Measurements from ENCODE around the gene SGSM2.

SGSM2 gene

DNA sequence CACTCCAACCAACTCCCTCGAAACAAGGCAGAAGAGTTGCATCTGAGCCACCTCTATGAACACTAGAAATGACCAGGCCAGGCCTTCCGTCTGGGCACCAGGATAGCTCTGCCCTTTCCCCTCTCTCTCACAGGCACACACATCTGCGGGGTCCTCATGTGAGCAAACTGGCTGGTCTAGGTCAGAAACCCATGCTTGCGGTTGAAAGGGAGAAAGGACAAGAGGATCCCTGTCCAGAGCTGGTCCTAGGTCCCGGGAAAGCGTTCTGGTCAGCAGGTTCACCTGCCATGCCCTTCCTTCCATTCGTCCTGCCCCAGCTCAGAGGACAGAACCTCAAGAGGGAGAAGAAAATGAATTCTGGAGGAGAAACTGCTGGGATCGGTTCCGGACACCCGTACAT lies 60.9 kb downstream of the SGSM2 start:
- DNase-seq (ENCODE audit: low read depth, low spot score) = no peak

GRCh38 chr17:2398655-2399571 lies 61.6 kb downstream of the SGSM2 start:
- peak; percentile 26 for DNase-seq (ENCODE audit: low read depth, low spot score)

GRCh38 chr17:2399572-2400473 lies 62.5 kb downstream of the SGSM2 start:
- peak; percentile 83 for DNase-seq (ENCODE audit: low read depth, low spot score)

GRCh38 chr17:2400474-2400866 lies 63.2 kb downstream of the SGSM2 start:
- DNase-seq (ENCODE audit: low read depth, low spot score) = peak; percentile 35

DNA sequence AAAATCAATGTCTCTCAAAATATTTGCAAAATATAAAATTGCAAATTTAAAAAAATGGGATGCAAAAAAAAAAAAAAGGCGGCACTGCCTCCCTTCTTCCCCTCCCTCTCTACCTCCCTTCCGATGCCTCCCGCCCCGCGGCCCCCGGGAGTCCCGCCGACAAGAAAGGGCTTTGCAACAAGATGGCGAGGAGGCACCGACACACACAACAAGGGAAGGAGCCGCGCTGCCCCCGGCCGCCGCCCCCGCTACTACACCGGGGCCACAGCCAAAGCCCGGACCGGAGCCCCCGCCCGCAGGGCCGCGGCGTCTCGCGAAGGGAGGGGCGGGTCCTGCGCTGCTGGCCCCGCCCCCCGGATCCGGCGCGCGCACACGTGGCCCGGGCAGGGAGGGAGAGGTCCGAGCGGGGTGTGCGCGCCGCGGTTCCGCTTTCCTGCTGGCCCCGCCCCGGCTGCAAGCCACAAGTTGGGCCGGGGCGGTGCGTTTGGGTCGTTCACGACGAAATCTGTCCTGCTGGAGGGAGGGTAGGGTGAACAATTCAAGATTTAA lies 63.6 kb downstream of the SGSM2 start, which contains the start of gene MNT:
TSS of gene MNT (minus strand) at position 184 of the 549 bp plus-strand sequence. CDS start 348 bp downstream, outside the sequence.
- peak; percentile 85 for DNase-seq (ENCODE audit: low read depth, low spot score)

GRCh38 chr17:2401426-2402221 lies 64.3 kb downstream of the SGSM2 start:
- peak; percentile 100 for DNase-seq (ENCODE audit: low read depth, low spot score)

DNA sequence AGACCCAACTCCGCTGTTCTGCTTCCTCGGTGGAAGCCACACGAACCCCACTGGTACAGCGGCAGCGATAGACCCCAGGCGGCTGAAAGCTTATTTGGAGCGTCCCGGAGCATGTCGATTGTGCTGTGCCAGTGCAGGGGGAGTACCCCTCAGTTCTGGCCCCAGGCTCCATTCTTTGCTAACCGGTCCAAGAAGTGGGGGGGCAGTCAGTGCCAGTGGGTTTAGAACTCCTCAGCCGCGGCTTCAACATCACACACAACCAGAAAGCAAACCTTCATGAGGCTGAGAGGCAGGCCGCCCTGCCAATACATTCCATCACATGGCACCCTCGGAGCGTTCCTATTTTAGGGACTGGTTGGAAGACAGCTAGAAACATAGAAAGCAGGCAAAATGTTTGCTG lies 65.2 kb downstream of the SGSM2 start:
- DNase-seq (ENCODE audit: low read depth, low spot score) = no peak

DNA sequence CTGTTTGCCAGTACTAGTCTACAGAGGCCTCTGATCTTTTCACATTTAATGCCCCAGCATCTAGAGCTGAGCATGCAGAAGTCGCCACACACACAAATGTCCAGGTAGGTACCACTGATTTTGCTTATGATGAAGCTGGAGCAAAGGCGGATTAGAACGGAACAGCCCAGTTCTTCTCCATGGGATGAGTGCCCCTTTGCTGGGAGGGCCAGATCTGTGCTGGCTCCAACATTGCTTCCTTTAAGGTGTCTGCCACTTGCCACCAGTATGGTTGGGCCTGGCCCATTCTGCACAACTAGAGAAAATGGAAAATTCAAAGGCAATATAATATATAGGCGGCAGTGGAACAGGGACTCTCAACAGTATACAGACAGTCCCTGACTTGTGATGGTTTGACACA lies 65.7 kb downstream of the SGSM2 start:
- DNase-seq (ENCODE audit: low read depth, low spot score) = no peak

DNA sequence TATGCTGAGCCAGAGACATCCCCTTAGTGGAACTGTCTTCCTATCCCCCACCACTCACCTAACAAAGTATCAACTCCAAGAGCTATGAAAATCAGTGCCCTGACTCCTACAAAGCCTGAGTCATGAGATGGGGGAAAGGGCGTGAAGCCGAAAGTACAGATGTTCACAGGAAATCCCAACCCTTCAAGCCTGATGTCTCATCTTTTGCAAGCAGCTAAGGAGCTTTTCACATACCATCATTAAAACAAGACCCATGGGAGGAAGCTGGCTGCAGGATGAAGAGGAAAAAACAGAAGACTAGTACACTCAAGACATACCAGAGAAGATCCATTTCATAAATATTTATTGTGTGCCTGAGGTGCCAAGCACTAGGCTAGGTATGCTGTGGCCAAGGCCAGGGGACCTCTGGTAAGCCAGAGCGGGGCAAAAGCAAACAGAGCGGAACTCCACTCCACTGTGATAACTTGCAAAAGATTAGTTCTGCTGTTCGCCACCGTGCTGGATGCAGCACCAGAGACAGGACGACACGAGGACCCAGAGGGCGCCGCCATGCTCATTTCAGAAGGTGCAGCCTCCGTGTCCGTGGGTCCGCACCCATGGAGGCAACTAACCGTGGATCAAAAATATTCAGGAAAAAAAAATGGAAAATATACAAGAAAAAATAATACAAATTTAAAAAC lies 68.1 kb downstream of the SGSM2 start:
- no peak for DNase-seq (ENCODE audit: low read depth, low spot score)

DNA sequence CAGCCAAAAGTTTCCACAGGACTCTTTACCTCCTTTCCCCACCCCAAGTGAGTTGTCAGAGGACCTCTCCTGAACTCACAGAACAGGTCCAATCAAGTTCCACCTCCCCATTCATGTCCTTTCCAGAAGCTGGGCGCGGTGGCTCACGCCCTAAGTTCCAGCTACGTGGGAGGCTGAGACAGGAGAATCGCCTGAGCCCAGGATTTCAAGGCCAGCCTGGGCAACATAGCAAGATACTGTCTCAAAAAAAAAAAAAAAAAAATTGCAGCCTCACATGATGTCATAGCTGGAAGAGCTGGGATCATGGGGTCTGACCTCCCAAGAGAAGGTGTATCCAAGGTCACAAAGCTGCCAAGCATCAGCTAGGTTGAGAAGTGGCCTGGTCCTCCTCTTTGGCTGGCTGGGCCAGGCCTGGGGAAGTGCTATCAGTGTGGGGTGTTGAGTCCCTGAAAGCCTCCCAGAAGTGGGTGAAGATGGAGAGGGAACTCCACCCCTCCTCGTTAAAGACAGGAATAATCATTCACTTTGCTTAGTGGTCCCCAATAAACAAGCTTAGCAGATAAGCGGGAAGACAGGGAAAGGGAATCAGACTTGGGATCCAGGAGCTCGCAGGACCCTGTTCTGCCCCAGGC lies 69.1 kb downstream of the SGSM2 start:
- DNase-seq (ENCODE audit: low read depth, low spot score) = no peak

- no peak for DNase-seq (ENCODE audit: low read depth, low spot score)
These were observed 69.8 kb downstream of the SGSM2 start for GRCh38 chr17:2406903-2407790.

GRCh38 chr17:2410951-2411350 lies 73.7 kb downstream of the SGSM2 start:
- DNase-seq (ENCODE audit: low read depth, low spot score) = no peak

- DNase-seq (ENCODE audit: low read depth, low spot score) = no peak
These were observed 75.3 kb downstream of the SGSM2 start for GRCh38 chr17:2412561-2413021.

DNA sequence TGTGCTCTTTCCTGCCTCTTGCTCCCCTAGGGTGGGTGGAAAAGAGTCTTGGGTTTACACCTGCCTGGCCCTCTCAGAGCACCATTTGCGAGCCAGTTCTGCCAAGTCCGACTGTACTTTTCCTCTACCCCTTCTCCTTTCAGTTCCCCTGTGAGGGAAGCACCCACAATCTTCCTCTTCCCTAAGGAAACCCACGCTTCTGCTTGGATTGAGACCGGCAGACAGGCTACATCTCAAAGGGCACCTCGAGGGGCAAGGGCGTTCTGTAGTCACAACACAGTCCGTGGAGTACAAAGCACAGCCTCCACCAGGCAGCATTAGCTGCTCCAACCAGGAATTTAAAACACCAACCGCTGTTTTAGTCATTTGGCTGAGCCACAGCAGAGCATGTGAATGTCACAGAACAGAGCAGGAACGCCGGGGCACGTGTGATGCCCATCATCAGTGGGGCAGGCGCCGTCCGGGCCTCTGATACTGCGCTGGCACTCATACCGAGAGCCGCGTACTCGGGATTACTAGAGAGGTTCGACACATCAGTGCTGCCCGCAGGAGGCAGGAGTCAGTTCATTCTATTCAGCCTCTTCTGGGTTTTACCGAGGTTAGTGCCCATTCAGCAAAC lies 77.3 kb downstream of the SGSM2 start:
- DNase-seq (ENCODE audit: low read depth, low spot score) = no peak

- no peak for DNase-seq (ENCODE audit: low read depth, low spot score)
These were observed 77.8 kb downstream of the SGSM2 start for GRCh38 chr17:2415081-2415480.

GRCh38 chr17:2416010-2416734 lies 78.9 kb downstream of the SGSM2 start:
- peak; percentile 80 for DNase-seq (ENCODE audit: low read depth, low spot score)

DNA sequence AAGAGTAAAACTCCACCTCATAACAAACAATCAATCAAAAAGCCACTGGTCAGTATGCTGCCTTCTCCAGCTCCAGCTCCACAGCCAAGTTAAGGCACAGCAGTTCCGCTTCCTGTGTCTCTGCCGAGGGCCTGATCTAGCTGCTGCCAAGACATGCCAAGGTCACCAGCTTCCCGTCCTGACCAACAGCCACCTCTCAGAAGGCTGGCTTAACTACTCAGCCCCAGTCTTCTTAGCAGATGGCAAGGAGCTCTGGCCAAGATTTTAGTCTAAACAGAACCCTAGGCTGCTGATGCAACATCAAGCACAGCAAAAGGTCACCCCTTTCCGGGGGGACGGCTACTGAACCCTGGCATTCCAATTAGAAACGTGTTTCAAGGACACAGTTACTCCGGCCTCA lies 81.3 kb downstream of the SGSM2 start:
- no peak for DNase-seq (ENCODE audit: low read depth, low spot score)

DNA sequence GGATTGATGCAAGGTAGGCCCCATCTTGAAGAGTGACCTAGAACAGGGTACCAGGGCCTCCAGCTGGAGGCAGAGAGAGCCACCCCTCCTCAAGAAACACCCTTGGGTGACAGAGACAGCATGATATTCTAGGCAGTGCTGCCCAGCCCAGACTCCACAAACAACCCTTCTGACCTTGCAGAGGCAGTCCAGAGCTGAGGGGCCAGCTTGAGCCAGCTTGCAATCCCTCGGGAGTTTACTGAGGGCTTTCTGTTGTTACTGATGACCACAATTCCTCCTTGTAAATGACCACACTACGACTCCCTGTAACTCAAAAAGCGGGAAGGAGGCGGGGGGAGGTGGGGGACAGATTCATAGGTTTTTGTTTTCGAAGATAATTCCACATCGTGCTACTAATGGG lies 82.2 kb downstream of the SGSM2 start:
- no peak for DNase-seq (ENCODE audit: low read depth, low spot score)

Measured in activated CD4-positive, CD25-positive, alpha-beta regulatory T cell treated with anti-CD3 and anti-CD28 coated beads, Interleukin-2, amount 50 U/mL, for 16 hours (primary cell).